HG02642 (cell line): ENCODE results near the gene CSNK1A1L.
"Not testable (repeated sequence)": the region's sequence is repeated elsewhere in the genome, so short reads cannot be mapped to it uniquely, and the experiment has no call there.

Source experiments
- ATAC-seq: cut with Tn5 transposase; IDR thresholded peaks from one replicate; pipeline ENCODE4 v1.9.1; 2021; ENCODE audit warnings: mild to moderate bottlenecking; ENCODE audit not compliant: unreplicated experiment, poor library complexity

CSNK1A1L gene

GRCh38 chr13:37065890-37066526, 39.5 kb downstream of the CSNK1A1L start:
- ATAC-seq = no peak

GRCh38 chr13:37059848-37060192, 45.6 kb downstream of the CSNK1A1L start:
- no peak for ATAC-seq

- ATAC-seq = peak; percentile 98
Measured at GRCh38 chr13:37058910-37059847, 46.3 kb downstream of the CSNK1A1L start, which contains the start of gene SUPT20H. Gene SUPT20H (minus strand): TSS chr13:37059688. CDS start chr13:37051490, 8,198 bp downstream.

- not testable (repeated sequence) for ATAC-seq
Measured at GRCh38 chr13:37056228-37056627, 49.2 kb downstream of the CSNK1A1L start.
